Measurements from ENCODE around the gene TMEM232. TPM values are rescaled to one million over a fixed set of nuclear protein-coding genes. Genes with fewer than 3 reads are reported as not detected.

Gene TMEM232
- total and polyA plus RNA-seq, 7 experiments from 2014 or later = 0.43 to 3.0 (median 1.8) TPM

- no peaks in the 10 kb centered on the region for H3K9me3 ChIP-seq (ENCODE audit: control insufficient read depth in 2 of 3, low read length in 3 of 3)
- H3K27me3 Mint-ChIP-seq = peaks cover 0 to 9% (median 0%) of the 10 kb centered on the region in 5 donors
- H3K4me1 Mint-ChIP-seq = no peaks in the 10 kb centered on the region
- H3K36me3 ChIP-seq (ENCODE audit: control insufficient read depth in 2 of 3, insufficient read depth in 3 of 3, low read length in 3 of 3) = no peaks in the 10 kb centered on the region
- DNase-seq = no peak
- H3K4me1 ChIP-seq (ENCODE audit: control insufficient read depth in 2 of 2, insufficient read depth in 2 of 2, low read length in 2 of 2) = no peaks in the 10 kb centered on the region
- H3K4me3 Mint-ChIP-seq = no peak overlapping the region
- POLR2A ChIA-PET = no interaction called here
- H3K36me3 Mint-ChIP-seq = no peaks in the 10 kb centered on the region
- ATAC-seq = no peak
- peaks cover 0 to 4% (median 0%) of the 10 kb centered on the region in 11 donors for H3K9me3 Mint-ChIP-seq
- no peak overlapping the region for H3K27ac Mint-ChIP-seq
- H3K4me3 ChIP-seq (ENCODE audit: low read length) = no peak overlapping the region
- no peaks in the 10 kb centered on the region for H3K27me3 ChIP-seq (ENCODE audit: control insufficient read depth in 2 of 2, insufficient read depth in 2 of 2, low read length in 2 of 2)
- CTCF ChIA-PET = no interaction called here
- intact Hi-C loops (cut with micrococcal nuclease) = no loop called here
- H3K27ac ChIP-seq (ENCODE audit: low read depth, low read length) = no peak overlapping the region
Observed at GRCh38 chr5:110386782-110387181, 339.7 kb downstream of the TMEM232 start.

GRCh38 chr5:110383231-110383630 is 343.2 kb downstream of the TMEM232 start:
- Histone ChIP-seq H3K4me3 (ENCODE audit: low read length) (no peak overlapping the region), H3K27me3 (ENCODE audit: control insufficient read depth in 2 of 2, insufficient read depth in 2 of 2, low read length in 2 of 2) (no peaks in the 10 kb centered on the region), H3K36me3 (ENCODE audit: control insufficient read depth in 2 of 3, insufficient read depth in 3 of 3, low read length in 3 of 3) (no peaks in the 10 kb centered on the region), H3K27ac (ENCODE audit: low read depth, low read length) (no peak overlapping the region), H3K9me3 (ENCODE audit: control insufficient read depth in 2 of 3, low read length in 3 of 3) (no peaks in the 10 kb centered on the region), H3K4me1 (ENCODE audit: control insufficient read depth in 2 of 2, insufficient read depth in 2 of 2, low read length in 2 of 2) (no peaks in the 10 kb centered on the region)
- peaks cover 0 to 4% (median 0%) of the 10 kb centered on the region in 5 donors for H3K27me3 Mint-ChIP-seq
- peaks cover 0 to 4% (median 0%) of the 10 kb centered on the region in 11 donors for H3K9me3 Mint-ChIP-seq
- H3K27ac Mint-ChIP-seq = no peak overlapping the region
- ChIA-PET POLR2A (no interaction called here), CTCF (no interaction called here)
- DNase-seq (no peak), ATAC-seq (no peak)
- no peaks in the 10 kb centered on the region for H3K36me3 Mint-ChIP-seq
- intact Hi-C loops (cut with micrococcal nuclease) = no loop called here
- no peaks in the 10 kb centered on the region for H3K4me1 Mint-ChIP-seq
- H3K4me3 Mint-ChIP-seq = no peak overlapping the region

GRCh38 chr5:110377943-110378342 is 348.5 kb downstream of the TMEM232 start:
- no peaks in the 10 kb centered on the region for H3K9me3 ChIP-seq (ENCODE audit: control insufficient read depth in 2 of 3, low read length in 3 of 3)
- H3K36me3 ChIP-seq (ENCODE audit: control insufficient read depth in 2 of 3, insufficient read depth in 3 of 3, low read length in 3 of 3) = no peaks in the 10 kb centered on the region
- H3K4me1 ChIP-seq (ENCODE audit: control insufficient read depth in 2 of 2, insufficient read depth in 2 of 2, low read length in 2 of 2) = no peaks in the 10 kb centered on the region
- CTCF ChIA-PET = no interaction called here
- H3K9me3 Mint-ChIP-seq = peaks cover 0 to 6% (median 0%) of the 10 kb centered on the region in 11 donors
- DNase-seq (no peak), ATAC-seq (no peak)
- no peak overlapping the region for H3K27ac ChIP-seq (ENCODE audit: low read depth, low read length)
- no peaks in the 10 kb centered on the region for H3K4me1 Mint-ChIP-seq
- H3K4me3 Mint-ChIP-seq = no peak overlapping the region
- POLR2A ChIA-PET = no interaction called here
- H3K36me3 Mint-ChIP-seq = no peaks in the 10 kb centered on the region
- intact Hi-C loops (cut with micrococcal nuclease) = no loop called here
- H3K4me3 ChIP-seq (ENCODE audit: low read length) = no peak overlapping the region
- H3K27me3 ChIP-seq (ENCODE audit: control insufficient read depth in 2 of 2, insufficient read depth in 2 of 2, low read length in 2 of 2) = no peaks in the 10 kb centered on the region
- H3K27me3 Mint-ChIP-seq = no peaks in the 10 kb centered on the region
- no peak overlapping the region for H3K27ac Mint-ChIP-seq

GRCh38 chr5:110377361-110377760 is 349.1 kb downstream of the TMEM232 start:
- Mint-ChIP-seq H3K4me3 (no peak overlapping the region), H3K4me1 (no peaks in the 10 kb centered on the region), H3K36me3 (no peaks in the 10 kb centered on the region), H3K27ac (no peak overlapping the region), H3K27me3 (no peaks in the 10 kb centered on the region), H3K9me3 (peaks cover 0 to 5% (median 0%) of the 10 kb centered on the region in 11 donors)
- Histone ChIP-seq H3K9me3 (ENCODE audit: control insufficient read depth in 2 of 3, low read length in 3 of 3) (no peaks in the 10 kb centered on the region), H3K4me1 (ENCODE audit: control insufficient read depth in 2 of 2, insufficient read depth in 2 of 2, low read length in 2 of 2) (no peaks in the 10 kb centered on the region), H3K36me3 (ENCODE audit: control insufficient read depth in 2 of 3, insufficient read depth in 3 of 3, low read length in 3 of 3) (no peaks in the 10 kb centered on the region), H3K27me3 (ENCODE audit: control insufficient read depth in 2 of 2, insufficient read depth in 2 of 2, low read length in 2 of 2) (no peaks in the 10 kb centered on the region), H3K4me3 (ENCODE audit: low read length) (no peak overlapping the region), H3K27ac (ENCODE audit: low read depth, low read length) (no peak overlapping the region)
- DNase-seq = no peak
- intact Hi-C loops (cut with micrococcal nuclease) = no loop called here
- ATAC-seq = no peak
- ChIA-PET CTCF (no interaction called here), POLR2A (no interaction called here)

GRCh38 chr5:110376281-110376951 is 350.1 kb downstream of the TMEM232 start:
- Mint-ChIP-seq H3K9me3 (peaks cover 0 to 5% (median 0%) of the 10 kb centered on the region in 11 donors), H3K27me3 (no peaks in the 10 kb centered on the region), H3K36me3 (no peaks in the 10 kb centered on the region), H3K27ac (no peak overlapping the region), H3K4me1 (peaks cover 0 to 3% (median 0%) of the 10 kb centered on the region in 7 donors), H3K4me3 (no peak overlapping the region)
- no peak for ATAC-seq
- Histone ChIP-seq H3K27ac (ENCODE audit: low read depth, low read length) (no peak overlapping the region), H3K36me3 (ENCODE audit: control insufficient read depth in 2 of 3, insufficient read depth in 3 of 3, low read length in 3 of 3) (no peaks in the 10 kb centered on the region), H3K4me3 (ENCODE audit: low read length) (no peak overlapping the region), H3K27me3 (ENCODE audit: control insufficient read depth in 2 of 2, insufficient read depth in 2 of 2, low read length in 2 of 2) (no peaks in the 10 kb centered on the region), H3K4me1 (ENCODE audit: control insufficient read depth in 2 of 2, insufficient read depth in 2 of 2, low read length in 2 of 2) (no peaks in the 10 kb centered on the region), H3K9me3 (ENCODE audit: control insufficient read depth in 2 of 3, low read length in 3 of 3) (no peaks in the 10 kb centered on the region)
- intact Hi-C loops (cut with micrococcal nuclease) = no loop called here
- DNase-seq = no peak
- CTCF ChIA-PET = no interaction called here
- POLR2A ChIA-PET = no interaction called here

GRCh38 chr5:110371725-110372041 is 354.8 kb downstream of the TMEM232 start:
- Histone ChIP-seq H3K9me3 (ENCODE audit: control insufficient read depth in 2 of 3, low read length in 3 of 3) (no peaks in the 10 kb centered on the region), H3K27me3 (ENCODE audit: control insufficient read depth in 2 of 2, insufficient read depth in 2 of 2, low read length in 2 of 2) (no peaks in the 10 kb centered on the region), H3K4me3 (ENCODE audit: low read length) (no peak overlapping the region), H3K36me3 (ENCODE audit: control insufficient read depth in 2 of 3, insufficient read depth in 3 of 3, low read length in 3 of 3) (no peaks in the 10 kb centered on the region), H3K27ac (ENCODE audit: low read depth, low read length) (no peak overlapping the region), H3K4me1 (ENCODE audit: control insufficient read depth in 2 of 2, insufficient read depth in 2 of 2, low read length in 2 of 2) (no peaks in the 10 kb centered on the region)
- peaks cover 0 to 5% (median 0%) of the 10 kb centered on the region in 11 donors for H3K9me3 Mint-ChIP-seq
- ChIA-PET POLR2A (no interaction called here), CTCF (no interaction called here)
- intact Hi-C loops (cut with micrococcal nuclease) = no loop called here
- no peak overlapping the region for H3K4me3 Mint-ChIP-seq
- peaks cover 0 to 9% (median 0%) of the 10 kb centered on the region in 7 donors for H3K4me1 Mint-ChIP-seq
- DNase-seq = no peak
- no peaks in the 10 kb centered on the region for H3K27me3 Mint-ChIP-seq
- ATAC-seq = no peak
- H3K27ac Mint-ChIP-seq = no peak overlapping the region
- no peaks in the 10 kb centered on the region for H3K36me3 Mint-ChIP-seq

GRCh38 chr5:110371011-110371724 is 355.3 kb downstream of the TMEM232 start:
- POLR2A ChIA-PET = no interaction called here
- Mint-ChIP-seq H3K4me3 (no peak overlapping the region), H3K27ac (no peak overlapping the region), H3K27me3 (no peaks in the 10 kb centered on the region), H3K4me1 (peaks cover 0 to 9% (median 0%) of the 10 kb centered on the region in 7 donors), H3K9me3 (peaks cover 0 to 5% (median 0%) of the 10 kb centered on the region in 11 donors), H3K36me3 (no peaks in the 10 kb centered on the region)
- CTCF ChIA-PET = no interaction called here
- H3K27me3 ChIP-seq (ENCODE audit: control insufficient read depth in 2 of 2, insufficient read depth in 2 of 2, low read length in 2 of 2) = no peaks in the 10 kb centered on the region
- intact Hi-C loops (cut with micrococcal nuclease) = no loop called here
- no peaks in the 10 kb centered on the region for H3K36me3 ChIP-seq (ENCODE audit: control insufficient read depth in 2 of 3, insufficient read depth in 3 of 3, low read length in 3 of 3)
- H3K9me3 ChIP-seq (ENCODE audit: control insufficient read depth in 2 of 3, low read length in 3 of 3) = no peaks in the 10 kb centered on the region
- no peak overlapping the region for H3K4me3 ChIP-seq (ENCODE audit: low read length)
- DNase-seq (no peak), ATAC-seq (no peak)
- H3K4me1 ChIP-seq (ENCODE audit: control insufficient read depth in 2 of 2, insufficient read depth in 2 of 2, low read length in 2 of 2) = no peaks in the 10 kb centered on the region
- H3K27ac ChIP-seq (ENCODE audit: low read depth, low read length) = no peak overlapping the region

Measured in naive thymus-derived CD4-positive, alpha-beta T cell (primary cell).